Mesothelial cell of epicardium (in vitro differentiated cells): ENCODE measurements around the gene PTBP3. TPM values are rescaled to one million over a fixed set of nuclear protein-coding genes. Genes with fewer than 3 reads are reported as not detected.
"Not testable (repeated sequence)": the region's sequence is repeated elsewhere in the genome, so short reads cannot be mapped to it uniquely, and the experiment has no call there.

Experiments used
- DNase-seq, 2 experiments: peaks; one replicate each; pipeline ENCODE4 v3.0.0; 2021; ENCODE audit warnings: low spot score in 2 of 2; ENCODE audit not compliant: unreplicated experiment in 2 of 2
- H3K27ac Mint-ChIP-seq: 2 replicates; pipeline ENCODE4 v1.8.0; 2021; ENCODE audit warnings: mixed read lengths
- H3K27me3 Mint-ChIP-seq: 2 replicates; pipeline ENCODE4 v1.8.0; 2021; ENCODE audit warnings: low read depth, mixed read lengths
- H3K36me3 Mint-ChIP-seq: 2 replicates; pipeline ENCODE4 v1.8.0; 2021; ENCODE audit warnings: mixed read lengths
- H3K4me1 Mint-ChIP-seq: 2 replicates; pipeline ENCODE4 v1.8.0; 2021; ENCODE audit warnings: mixed read lengths
- H3K4me3 Mint-ChIP-seq: 2 replicates; pipeline ENCODE4 v1.8.0; 2021; ENCODE audit warnings: mild to moderate bottlenecking, moderate library complexity, mixed read lengths
- H3K9me3 Mint-ChIP-seq: 2 replicates; pipeline ENCODE4 v1.8.0; 2021; ENCODE audit warnings: mixed read lengths
- total RNA-seq: library from RNA; stranded (reverse); gene quantifications from 3 replicates; pipeline ENCODE4 v1.2.1, GENCODE V29; 2021
- TF ChIP-seq, protein P1 (sequence below): fragments of 200-600 bp; sonication (generic); IDR thresholded peaks from one replicate; pipeline ENCODE4 v1.5.0; 2021; ENCODE audit warnings: antibody characterized with exemption; ENCODE audit not compliant: unreplicated experiment

PTBP3 gene
- total RNA-seq, 1 donor from 2014 or later: 41.6 TPM

DNA sequence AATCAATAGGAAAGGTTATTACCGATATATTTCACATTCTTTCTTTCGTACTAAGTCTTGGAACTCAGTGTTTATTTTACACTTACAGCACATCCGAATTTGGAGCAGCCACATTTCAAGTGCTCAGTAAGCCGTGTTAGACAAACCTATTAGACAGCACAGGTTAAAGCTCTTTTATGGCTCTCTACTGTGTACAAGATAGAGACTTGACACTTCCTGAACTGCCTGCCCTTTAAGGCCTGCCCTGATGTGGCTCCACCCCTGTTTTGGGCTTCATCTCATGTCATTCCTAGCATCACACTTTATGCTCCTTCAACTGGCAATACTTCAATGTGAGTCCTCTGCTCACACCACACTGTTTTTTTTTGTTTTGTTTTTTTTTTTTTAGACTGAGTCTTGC lies 134.8 kb downstream of the PTBP3 start:
- H3K4me3 Mint-ChIP-seq: no peak overlapping the region
- peaks cover 9% of the 10 kb centered on the region for H3K36me3 Mint-ChIP-seq
- TF ChIP-seq, protein P1, sequence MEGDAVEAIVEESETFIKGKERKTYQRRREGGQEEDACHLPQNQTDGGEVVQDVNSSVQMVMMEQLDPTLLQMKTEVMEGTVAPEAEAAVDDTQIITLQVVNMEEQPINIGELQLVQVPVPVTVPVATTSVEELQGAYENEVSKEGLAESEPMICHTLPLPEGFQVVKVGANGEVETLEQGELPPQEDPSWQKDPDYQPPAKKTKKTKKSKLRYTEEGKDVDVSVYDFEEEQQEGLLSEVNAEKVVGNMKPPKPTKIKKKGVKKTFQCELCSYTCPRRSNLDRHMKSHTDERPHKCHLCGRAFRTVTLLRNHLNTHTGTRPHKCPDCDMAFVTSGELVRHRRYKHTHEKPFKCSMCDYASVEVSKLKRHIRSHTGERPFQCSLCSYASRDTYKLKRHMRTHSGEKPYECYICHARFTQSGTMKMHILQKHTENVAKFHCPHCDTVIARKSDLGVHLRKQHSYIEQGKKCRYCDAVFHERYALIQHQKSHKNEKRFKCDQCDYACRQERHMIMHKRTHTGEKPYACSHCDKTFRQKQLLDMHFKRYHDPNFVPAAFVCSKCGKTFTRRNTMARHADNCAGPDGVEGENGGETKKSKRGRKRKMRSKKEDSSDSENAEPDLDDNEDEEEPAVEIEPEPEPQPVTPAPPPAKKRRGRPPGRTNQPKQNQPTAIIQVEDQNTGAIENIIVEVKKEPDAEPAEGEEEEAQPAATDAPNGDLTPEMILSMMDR: no peak
- H3K27me3 Mint-ChIP-seq: no peaks in the 10 kb centered on the region
- H3K9me3 Mint-ChIP-seq: peaks cover 11% of the 10 kb centered on the region
- no peaks in the 10 kb centered on the region for H3K4me1 Mint-ChIP-seq
- no peak for DNase-seq
- H3K27ac Mint-ChIP-seq: no peak overlapping the region

DNA sequence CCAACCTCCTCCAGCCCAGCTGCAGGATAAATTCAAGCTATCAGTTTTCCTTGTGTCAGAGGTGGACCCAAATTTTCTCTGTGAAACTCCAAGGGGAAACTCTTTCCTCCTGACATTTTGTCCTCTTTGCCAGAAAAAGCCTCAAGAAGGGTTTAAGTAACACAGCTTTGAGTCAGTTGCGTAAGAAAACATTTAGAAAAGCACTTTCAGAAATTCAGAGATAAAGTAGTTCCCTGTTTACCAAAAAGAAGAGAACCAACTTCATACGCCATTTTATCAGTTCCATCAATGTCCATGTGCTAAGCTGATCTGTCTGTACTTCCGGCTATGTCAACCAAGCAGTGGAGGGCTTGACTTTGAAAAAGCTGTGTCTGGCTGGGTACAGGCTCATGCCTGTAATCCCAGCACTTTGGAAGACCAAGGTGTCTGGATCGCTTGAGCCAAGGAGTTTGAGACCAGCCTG lies 138.4 kb downstream of the PTBP3 start:
- Mint-ChIP-seq H3K4me1 (no peaks in the 10 kb centered on the region), H3K27me3 (no peaks in the 10 kb centered on the region), H3K27ac (no peak overlapping the region), H3K9me3 (peaks cover 6% of the 10 kb centered on the region), H3K36me3 (peaks cover 5% of the 10 kb centered on the region), H3K4me3 (no peak overlapping the region)
- TF ChIP-seq, protein P1: no peak
- DNase-seq: no peak

DNA sequence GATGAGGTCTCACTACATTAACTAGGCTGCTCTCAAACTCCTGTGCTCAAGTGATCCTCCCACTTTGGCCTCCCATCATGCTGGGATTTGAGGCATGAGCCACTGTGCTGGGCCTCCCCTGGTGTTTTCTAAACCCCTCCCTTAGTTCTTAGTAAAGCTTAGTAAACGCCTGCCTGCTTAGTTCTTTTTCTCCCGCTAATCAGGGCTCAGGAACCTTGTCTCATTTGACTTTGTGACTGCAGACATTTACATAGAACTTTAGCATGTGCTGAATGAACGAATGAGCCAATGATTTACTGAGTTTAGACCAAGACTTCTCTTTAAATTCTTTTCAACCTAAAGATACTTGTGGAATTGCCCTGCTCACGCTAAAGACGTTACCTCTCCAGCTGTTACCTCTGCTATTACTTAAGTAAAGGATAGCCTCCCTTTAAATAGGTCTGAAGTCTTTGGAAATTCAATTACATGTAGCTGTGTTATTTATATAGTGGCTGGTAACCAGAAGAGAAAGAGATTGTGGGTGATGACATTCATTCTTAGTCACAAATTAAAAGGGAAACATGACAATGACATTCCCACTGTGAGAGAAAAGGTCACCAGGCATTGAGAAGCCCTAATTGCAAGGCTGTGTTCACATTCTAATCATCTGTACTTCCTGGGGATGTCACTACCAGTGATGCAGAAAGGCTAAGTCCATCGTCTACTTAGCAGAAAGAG lies 139.7 kb downstream of the PTBP3 start:
- Mint-ChIP-seq H3K4me1 (no peaks in the 10 kb centered on the region), H3K36me3 (peaks cover 5% of the 10 kb centered on the region)
- no peak for DNase-seq

DNA sequence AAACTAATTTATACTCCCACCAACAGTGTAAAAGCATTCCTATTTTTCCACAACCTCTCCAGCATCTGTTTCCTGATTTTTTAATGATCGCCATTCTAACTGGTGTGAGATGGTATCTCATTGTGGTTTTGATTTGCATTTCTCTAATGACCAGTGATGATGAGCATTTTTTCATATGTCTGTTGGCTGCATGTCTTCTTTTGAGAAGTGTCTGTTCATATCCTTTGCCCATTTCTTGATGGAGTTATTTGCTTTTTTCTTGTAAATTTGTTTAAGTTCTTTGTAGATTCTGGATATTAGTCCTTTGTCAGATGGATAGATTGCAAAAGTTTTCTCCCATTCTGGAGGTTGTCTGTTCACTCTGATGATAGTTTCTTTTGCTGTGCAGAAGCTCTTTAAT lies 143.1 kb downstream of the PTBP3 start:
- not testable (repeated sequence) for H3K27ac Mint-ChIP-seq

More for the DNA sequence above, 139.7 kb downstream of the PTBP3 start:
- Mint-ChIP-seq H3K4me3 (no peak overlapping the region), H3K9me3 (peaks cover 6% of the 10 kb centered on the region), H3K27me3 (no peaks in the 10 kb centered on the region), H3K27ac (no peak overlapping the region)
- TF ChIP-seq, protein P1: no peak

DNA sequence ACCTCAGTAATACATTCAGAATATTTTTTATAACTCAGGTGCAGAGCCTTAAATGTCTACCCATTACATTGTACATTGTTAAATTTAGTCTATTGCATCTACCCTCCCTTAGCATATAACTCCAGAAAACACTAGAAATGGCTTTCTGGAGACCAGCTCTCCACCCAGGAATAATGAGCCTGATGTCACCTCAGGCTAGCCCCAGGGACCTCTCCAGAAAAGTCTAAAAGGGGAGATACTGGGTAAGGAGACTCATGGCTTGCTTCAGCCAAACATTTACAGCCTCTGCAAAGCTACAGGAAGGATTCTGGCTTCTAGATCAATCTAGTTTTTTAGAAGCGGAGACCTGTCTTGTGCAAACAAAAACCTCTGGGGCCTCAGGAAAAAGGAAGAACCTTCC lies 144.5 kb downstream of the PTBP3 start:
- no peak for DNase-seq
- Mint-ChIP-seq H3K9me3 (peaks cover 6% of the 10 kb centered on the region), H3K27ac (no peak overlapping the region), H3K27me3 (no peaks in the 10 kb centered on the region), H3K4me3 (no peak overlapping the region), H3K4me1 (peaks cover 7% of the 10 kb centered on the region), H3K36me3 (peaks cover 5% of the 10 kb centered on the region)
- TF ChIP-seq, protein P1: no peak

More for the DNA sequence above, 143.1 kb downstream of the PTBP3 start:
- H3K27me3 Mint-ChIP-seq, DNase-seq, H3K36me3 Mint-ChIP-seq, H3K4me1 Mint-ChIP-seq, H3K9me3 Mint-ChIP-seq, H3K4me3 Mint-ChIP-seq: not testable (repeated sequence)

DNA sequence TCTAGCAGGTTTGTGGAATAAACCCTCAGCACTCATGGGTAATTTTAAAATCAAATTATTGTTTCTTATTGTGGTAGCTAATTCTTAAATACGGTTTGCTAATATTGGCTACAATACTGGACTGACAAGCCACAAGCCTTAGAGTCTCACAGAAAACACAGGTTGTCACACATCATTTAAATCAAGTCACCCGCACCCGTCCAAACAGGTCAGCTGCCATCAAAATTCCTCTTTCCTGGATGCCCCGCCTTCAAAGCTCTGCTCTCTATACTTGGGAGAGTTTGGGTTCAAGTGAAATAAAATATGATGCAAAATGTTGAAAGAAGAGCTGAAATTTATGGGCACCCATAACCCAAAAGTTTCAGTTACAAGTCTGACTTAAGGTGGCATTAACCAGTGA lies 146.0 kb downstream of the PTBP3 start:
- Mint-ChIP-seq H3K36me3 (peaks cover 5% of the 10 kb centered on the region), H3K27ac (no peak overlapping the region), H3K27me3 (no peaks in the 10 kb centered on the region), H3K4me3 (no peak overlapping the region), H3K4me1 (peaks cover 7% of the 10 kb centered on the region), H3K9me3 (peaks cover 17% of the 10 kb centered on the region)
- TF ChIP-seq, protein P1: no peak
- no peak for DNase-seq
